ENCODE results near the gene ORC6.

The ORC6 gene

DNA sequence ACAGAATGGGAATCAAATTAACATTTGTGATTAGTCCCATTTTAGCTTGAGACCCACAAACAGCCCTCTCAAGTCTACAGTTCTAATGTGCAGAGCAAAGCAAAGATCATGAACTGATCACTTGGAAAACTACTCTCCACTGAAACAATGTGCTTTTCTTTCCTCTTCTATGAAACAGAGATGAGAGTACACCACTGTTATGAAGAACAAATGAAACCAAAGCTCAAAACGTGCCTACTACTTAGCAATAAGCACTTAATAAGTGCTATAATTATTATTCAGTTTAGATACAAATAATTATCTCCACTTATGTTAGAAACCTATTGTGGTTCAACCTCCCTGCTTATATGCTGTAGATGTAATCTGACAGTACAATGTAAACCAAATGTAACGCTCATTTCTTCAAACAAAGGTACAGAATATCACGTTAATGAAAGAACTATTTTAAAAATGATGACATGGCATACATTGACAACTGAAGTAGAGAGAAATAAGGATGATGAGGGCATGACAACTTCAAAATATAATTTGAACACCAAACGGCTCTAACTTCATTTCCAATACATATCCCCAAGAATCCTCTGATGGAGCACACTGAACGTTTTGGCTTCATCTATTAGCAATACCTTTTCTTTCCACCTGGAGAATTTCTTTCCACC, 2.5 kb upstream of the ORC6 start:
- Histone ChIP-seq H3K4me3 (ENCODE audit: low read length) (no peak overlapping the region), H3K9me3 (ENCODE audit: control insufficient read depth, insufficient read depth, low read length) (no peaks in the 10 kb centered on the region), H3K27ac (ENCODE audit: low read length) (no peak overlapping the region), H3K4me1 (ENCODE audit: control insufficient read depth, insufficient read depth, low read length) (peaks cover 1% of the 10 kb centered on the region), H3K27me3 (ENCODE audit: control insufficient read depth, insufficient read depth, low read length) (no peaks in the 10 kb centered on the region), H3K36me3 (ENCODE audit: control insufficient read depth, insufficient read depth, low read length) (0 out of 2 replicates have a peak, but pooled peaks cover 2% of the 10 kb centered on the region)
- DNase-seq (ENCODE audit: low read depth, low spot score): no peak
- no CpG with 5 or more reads among the region's 5 CpGs for WGBS (ENCODE audit: insufficient coverage, insufficient read length)

DNA sequence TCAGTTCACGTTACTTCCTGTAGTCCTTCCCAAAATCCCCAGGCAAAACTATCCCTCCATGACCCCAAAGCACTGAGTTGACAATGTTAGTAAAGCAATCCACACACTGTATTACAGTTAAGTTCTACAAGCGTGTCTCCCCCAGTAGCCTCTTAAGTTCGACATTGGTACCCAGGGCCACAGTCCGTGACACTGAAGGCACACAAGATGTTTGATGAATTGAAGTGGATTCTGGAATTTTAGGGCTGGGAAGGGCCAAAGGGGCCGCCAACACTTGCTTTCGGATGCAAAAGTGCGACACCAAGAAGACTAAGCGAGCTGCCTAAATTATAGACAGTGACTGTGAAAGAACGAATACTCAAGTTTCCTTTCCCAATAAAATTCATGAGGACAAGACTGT, 2.0 kb upstream of the ORC6 start:
- Histone ChIP-seq H3K9me3 (ENCODE audit: control insufficient read depth, insufficient read depth, low read length) (no peaks in the 10 kb centered on the region), H3K36me3 (ENCODE audit: control insufficient read depth, insufficient read depth, low read length) (0 out of 2 replicates have a peak, but pooled peaks cover 2% of the 10 kb centered on the region), H3K4me1 (ENCODE audit: control insufficient read depth, insufficient read depth, low read length) (peaks cover 1% of the 10 kb centered on the region), H3K4me3 (ENCODE audit: low read length) (no peak overlapping the region), H3K27ac (ENCODE audit: low read length) (no peak overlapping the region), H3K27me3 (ENCODE audit: control insufficient read depth, insufficient read depth, low read length) (no peaks in the 10 kb centered on the region)
- WGBS (ENCODE audit: insufficient coverage, insufficient read length): no CpG with 5 or more reads among the region's 9 CpGs
- no peak for DNase-seq (ENCODE audit: low read depth, low spot score)

DNA sequence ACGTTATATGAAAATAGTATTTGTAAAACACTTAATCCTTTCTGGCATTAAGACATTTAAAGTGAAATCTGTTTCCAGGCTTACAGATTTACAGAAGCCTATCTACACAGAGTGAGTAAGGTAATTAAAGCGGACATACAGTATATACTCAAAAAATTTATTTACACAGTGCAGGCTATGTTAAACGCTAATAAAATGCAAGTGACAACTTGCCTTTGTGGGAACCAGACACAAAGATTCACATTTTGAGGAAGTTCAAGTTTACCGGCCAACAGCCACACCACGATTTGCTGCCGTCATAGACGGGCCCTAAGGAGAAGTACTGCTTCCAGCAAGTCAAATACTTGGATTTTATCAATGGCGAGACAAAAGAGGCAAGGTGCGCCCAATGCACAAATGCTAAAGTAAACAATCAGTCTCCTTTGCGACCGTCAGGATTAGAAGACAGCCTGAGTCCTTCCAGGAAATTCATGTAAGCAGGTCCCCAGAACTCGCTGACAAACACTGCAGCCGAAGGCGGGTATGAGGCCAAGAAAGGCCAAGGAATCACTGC, 1.3 kb upstream of the ORC6 start:
- DNase-seq (ENCODE audit: low read depth, low spot score): no peak
- Histone ChIP-seq H3K4me1 (ENCODE audit: control insufficient read depth, insufficient read depth, low read length) (peaks cover 1% of the 10 kb centered on the region), H3K27ac (ENCODE audit: low read length) (no peak overlapping the region), H3K27me3 (ENCODE audit: control insufficient read depth, insufficient read depth, low read length) (no peaks in the 10 kb centered on the region), H3K4me3 (ENCODE audit: low read length) (peak overlapping the region; percentile 80; the same call in 1 of the 2 replicates), H3K9me3 (ENCODE audit: control insufficient read depth, insufficient read depth, low read length) (no peaks in the 10 kb centered on the region), H3K36me3 (ENCODE audit: control insufficient read depth, insufficient read depth, low read length) (0 out of 2 replicates have a peak, but pooled peaks cover 2% of the 10 kb centered on the region)
- no CpG with 5 or more reads among the region's 14 CpGs for WGBS (ENCODE audit: insufficient coverage, insufficient read length)

DNA sequence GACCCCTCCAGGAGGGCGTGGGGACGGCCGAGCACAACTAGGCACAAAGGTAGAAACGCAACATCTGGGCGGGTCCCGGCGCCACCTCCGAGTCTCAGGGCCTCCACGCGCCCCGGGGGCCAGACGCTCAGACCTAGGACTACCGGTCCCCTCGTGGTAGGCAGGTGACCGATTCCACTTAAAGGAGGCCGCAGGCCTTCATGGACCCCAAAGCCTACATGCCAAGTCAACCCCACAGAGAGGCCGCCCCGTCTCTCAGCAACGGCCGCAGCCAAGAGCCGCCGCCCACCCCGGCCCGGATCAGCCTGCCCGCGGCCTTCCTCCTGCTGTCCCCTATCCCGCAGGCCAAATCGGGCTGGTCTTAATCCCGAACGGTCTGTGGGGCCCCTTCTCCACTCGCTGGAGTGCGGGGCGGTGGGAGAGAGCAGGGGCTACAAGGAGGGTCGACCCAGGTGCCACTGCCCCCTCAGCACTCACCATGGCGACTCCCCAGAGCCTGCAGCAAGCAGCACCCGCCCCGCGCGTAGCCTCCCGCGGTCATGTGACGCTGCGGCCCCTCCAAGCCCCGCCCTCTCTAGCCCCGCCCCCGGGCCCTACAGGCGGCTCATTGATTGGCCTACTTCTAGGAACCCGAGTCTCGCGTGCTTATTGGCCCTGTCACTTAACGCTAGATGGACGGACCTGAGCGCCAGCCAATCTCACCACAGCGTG, 650 bp upstream of the ORC6 start, which contains the start of gene VPS35:
Gene VPS35, minus strand, starts transcription at position 525 of the 711 bp plus-strand sequence. Its CDS starts 45 bp downstream, at position 480.
- peak; percentile 92 for DNase-seq (ENCODE audit: low read depth, low spot score)
- H3K27me3 ChIP-seq (ENCODE audit: control insufficient read depth, insufficient read depth, low read length): no peaks in the 10 kb centered on the region
- H3K4me3 ChIP-seq (ENCODE audit: low read length): peak within 1 kb of the TSS; percentile 80
- WGBS (ENCODE audit: insufficient coverage, insufficient read length): no CpG with 5 or more reads among the region's 54 CpGs
- 0 out of 2 replicates have a peak, but pooled peaks cover 5% of the 10 kb centered on the region for H3K36me3 ChIP-seq (ENCODE audit: control insufficient read depth, insufficient read depth, low read length)
- no peak within 1 kb of the TSS for H3K27ac ChIP-seq (ENCODE audit: low read length)
- no peaks in the 10 kb centered on the region for H3K9me3 ChIP-seq (ENCODE audit: control insufficient read depth, insufficient read depth, low read length)
- H3K4me1 ChIP-seq (ENCODE audit: control insufficient read depth, insufficient read depth, low read length): peaks cover 1% of the 10 kb centered on the region

DNA sequence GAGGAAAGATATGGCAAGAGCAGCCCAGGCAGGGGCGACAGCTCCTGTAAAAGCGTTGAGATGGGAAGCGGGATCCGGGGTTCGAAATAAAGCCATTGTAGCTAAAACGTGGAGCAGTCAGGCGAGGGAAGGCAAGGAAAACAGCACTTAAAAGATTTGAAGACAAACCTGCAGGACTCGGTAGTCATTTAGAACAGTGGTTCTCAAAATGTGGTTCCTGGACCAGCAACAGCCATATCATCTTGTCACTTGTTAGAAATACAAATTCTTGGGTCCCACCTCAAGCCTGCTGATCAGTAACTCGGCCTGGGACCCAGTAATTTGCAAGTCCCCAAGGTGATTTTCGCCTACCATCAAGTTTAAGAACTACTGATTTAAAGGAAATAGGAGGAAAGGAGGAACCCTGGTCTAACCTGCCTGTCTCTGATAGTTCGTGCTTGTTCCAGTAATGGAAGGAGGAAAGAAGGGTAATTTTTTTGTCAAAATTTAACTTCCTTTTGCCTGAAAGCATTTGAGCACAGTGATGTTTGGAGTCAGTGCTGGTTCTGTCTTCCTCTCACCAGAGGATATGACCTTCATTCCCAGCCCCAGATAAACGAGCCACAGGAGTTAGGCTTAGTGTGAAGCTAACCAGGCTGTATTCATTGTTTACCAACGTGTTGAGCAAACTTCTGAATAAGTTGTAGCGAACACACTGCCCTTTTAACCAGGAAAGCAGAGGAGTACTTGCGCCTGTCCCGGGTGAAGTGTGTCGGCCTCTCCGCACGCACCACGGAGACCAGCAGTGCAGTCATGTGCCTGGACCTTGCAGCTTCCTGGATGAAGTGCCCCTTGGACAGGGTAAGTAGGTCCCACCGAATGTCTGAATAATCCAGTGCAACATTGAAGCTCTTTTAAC, 1.1 kb downstream of the ORC6 start:
- peak overlapping the region; percentile 70; the same call in 1 of the 2 replicates for H3K4me3 ChIP-seq (ENCODE audit: low read length)
- H3K27ac ChIP-seq (ENCODE audit: low read length): no peak overlapping the region
- H3K4me1 ChIP-seq (ENCODE audit: control insufficient read depth, insufficient read depth, low read length): peaks cover 1% of the 10 kb centered on the region
- peaks cover 7% of the 10 kb centered on the region; the same call in 1 of the 2 replicates for H3K36me3 ChIP-seq (ENCODE audit: control insufficient read depth, insufficient read depth, low read length)
- H3K9me3 ChIP-seq (ENCODE audit: control insufficient read depth, insufficient read depth, low read length): no peaks in the 10 kb centered on the region
- no peak for DNase-seq (ENCODE audit: low read depth, low spot score)
- no CpG with 5 or more reads among the region's 21 CpGs for WGBS (ENCODE audit: insufficient coverage, insufficient read length)
- no peaks in the 10 kb centered on the region for H3K27me3 ChIP-seq (ENCODE audit: control insufficient read depth, insufficient read depth, low read length)

DNA sequence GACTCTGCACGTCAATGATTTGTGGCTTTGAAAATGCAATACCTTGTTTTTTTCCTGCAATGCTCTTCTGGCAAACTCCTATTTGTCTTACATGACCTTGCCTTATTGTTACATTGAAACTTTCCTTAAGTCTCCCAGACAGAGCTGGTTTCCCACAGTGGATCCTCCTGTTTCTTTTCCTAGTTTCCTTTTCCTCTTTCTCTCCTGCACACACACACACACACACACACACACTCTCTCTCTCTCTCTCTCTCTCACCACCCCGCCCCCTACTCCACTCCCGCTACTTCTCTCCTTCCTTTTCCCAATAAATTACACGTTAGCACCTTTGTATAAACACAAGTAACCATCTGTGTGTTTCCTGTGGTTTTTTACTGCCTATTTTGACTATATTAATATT, 2.3 kb downstream of the ORC6 start:
- DNase-seq (ENCODE audit: low read depth, low spot score): no peak
- Histone ChIP-seq H3K4me3 (ENCODE audit: low read length) (no peak overlapping the region), H3K27me3 (ENCODE audit: control insufficient read depth, insufficient read depth, low read length) (no peaks in the 10 kb centered on the region), H3K36me3 (ENCODE audit: control insufficient read depth, insufficient read depth, low read length) (peaks cover 15% of the 10 kb centered on the region; the same call in 1 of the 2 replicates), H3K27ac (ENCODE audit: low read length) (no peak overlapping the region), H3K9me3 (ENCODE audit: control insufficient read depth, insufficient read depth, low read length) (no peaks in the 10 kb centered on the region), H3K4me1 (ENCODE audit: control insufficient read depth, insufficient read depth, low read length) (peaks cover 1% of the 10 kb centered on the region)
- 100% methylated on average over 3 of the region's 4 CpGs for WGBS (ENCODE audit: insufficient coverage, insufficient read length)

DNA sequence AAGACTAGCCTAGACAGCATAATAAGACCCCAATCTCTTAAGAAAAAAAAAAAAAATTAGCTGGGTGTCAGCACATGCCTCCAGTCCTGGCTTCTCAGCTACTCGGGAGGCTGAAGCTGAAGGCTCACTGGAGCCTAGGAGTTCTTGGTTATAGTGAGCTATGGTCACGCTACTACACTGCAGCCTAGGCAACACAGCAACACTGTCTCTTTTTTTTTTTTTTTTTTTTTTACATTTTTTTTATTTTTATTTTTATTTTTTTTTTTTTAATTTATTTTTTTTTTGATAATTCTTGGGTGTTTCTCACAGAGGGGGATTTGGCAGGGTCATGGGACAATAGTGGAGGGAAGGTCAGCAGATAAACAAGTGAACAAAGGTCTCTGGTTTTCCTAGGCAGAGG, 4.1 kb downstream of the ORC6 start:
- Histone ChIP-seq H3K27ac (ENCODE audit: low read length) (no peak overlapping the region), H3K4me3 (ENCODE audit: low read length) (no peak overlapping the region), H3K27me3 (ENCODE audit: control insufficient read depth, insufficient read depth, low read length) (no peaks in the 10 kb centered on the region), H3K36me3 (ENCODE audit: control insufficient read depth, insufficient read depth, low read length) (peaks cover 19% of the 10 kb centered on the region; the same call in 1 of the 2 replicates), H3K4me1 (ENCODE audit: control insufficient read depth, insufficient read depth, low read length) (no peaks in the 10 kb centered on the region; the same call in 1 of the 2 replicates), H3K9me3 (ENCODE audit: control insufficient read depth, insufficient read depth, low read length) (no peaks in the 10 kb centered on the region)
- DNase-seq (ENCODE audit: low read depth, low spot score): no peak
- WGBS (ENCODE audit: insufficient coverage, insufficient read length): no CpG with 5 or more reads among the region's 2 CpGs

DNA sequence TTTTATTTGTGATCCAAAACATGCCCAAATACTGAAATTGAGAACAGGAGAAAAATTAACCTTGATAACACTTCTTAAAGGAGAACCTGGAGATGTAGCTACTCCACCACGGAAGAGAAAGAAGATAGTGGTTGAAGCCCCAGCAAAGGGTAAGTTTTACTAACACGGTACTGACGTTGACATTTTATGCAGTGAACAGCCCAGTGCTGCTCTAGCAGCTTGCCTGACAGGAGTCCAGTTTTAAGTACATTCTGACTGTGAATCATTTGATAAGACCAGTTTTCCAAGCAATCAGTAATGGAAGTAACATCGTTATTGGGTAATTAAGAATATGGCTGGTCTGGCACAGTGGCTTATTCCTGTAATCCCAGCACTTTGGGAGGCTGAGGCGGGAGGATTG, 6.5 kb downstream of the ORC6 start:
- Histone ChIP-seq H3K4me3 (ENCODE audit: low read length) (no peak overlapping the region), H3K27me3 (ENCODE audit: control insufficient read depth, insufficient read depth, low read length) (no peaks in the 10 kb centered on the region), H3K4me1 (ENCODE audit: control insufficient read depth, insufficient read depth, low read length) (no peaks in the 10 kb centered on the region; the same call in 1 of the 2 replicates), H3K36me3 (ENCODE audit: control insufficient read depth, insufficient read depth, low read length) (peaks cover 19% of the 10 kb centered on the region; the same call in 1 of the 2 replicates), H3K9me3 (ENCODE audit: control insufficient read depth, insufficient read depth, low read length) (no peaks in the 10 kb centered on the region), H3K27ac (ENCODE audit: low read length) (no peak overlapping the region)
- no peak for DNase-seq (ENCODE audit: low read depth, low spot score)
- WGBS (ENCODE audit: insufficient coverage, insufficient read length): no CpG with 5 or more reads among the region's 5 CpGs

DNA sequence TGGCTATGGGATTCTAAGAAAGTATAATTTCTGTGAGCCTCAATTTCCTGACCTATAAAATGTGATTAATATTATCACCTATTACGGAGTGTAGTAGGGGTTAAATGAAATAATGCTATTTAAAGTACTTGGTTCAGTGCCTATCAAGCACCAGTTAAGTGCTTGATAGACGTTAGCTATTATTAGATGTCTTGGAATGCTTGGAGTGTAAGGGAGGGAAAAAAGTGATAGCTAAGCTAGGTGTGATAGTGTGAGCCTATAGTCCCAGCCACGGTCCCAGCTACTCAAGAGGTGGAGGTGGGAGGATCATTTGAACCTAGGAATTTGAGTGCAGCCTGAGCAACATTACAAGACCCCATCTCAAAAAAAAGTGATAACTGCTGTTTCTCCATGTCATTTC, 7.5 kb downstream of the ORC6 start:
- WGBS (ENCODE audit: insufficient coverage, insufficient read length): no CpG with 5 or more reads among the region's 3 CpGs
- H3K27me3 ChIP-seq (ENCODE audit: control insufficient read depth, insufficient read depth, low read length): no peaks in the 10 kb centered on the region
- no peaks in the 10 kb centered on the region for H3K4me1 ChIP-seq (ENCODE audit: control insufficient read depth, insufficient read depth, low read length)
- no peak overlapping the region for H3K27ac ChIP-seq (ENCODE audit: low read length)
- peaks cover 17% of the 10 kb centered on the region; the same call in 1 of the 2 replicates for H3K36me3 ChIP-seq (ENCODE audit: control insufficient read depth, insufficient read depth, low read length)
- no peak overlapping the region for H3K4me3 ChIP-seq (ENCODE audit: low read length)
- no peak for DNase-seq (ENCODE audit: low read depth, low spot score)
- H3K9me3 ChIP-seq (ENCODE audit: control insufficient read depth, insufficient read depth, low read length): no peaks in the 10 kb centered on the region

DNA sequence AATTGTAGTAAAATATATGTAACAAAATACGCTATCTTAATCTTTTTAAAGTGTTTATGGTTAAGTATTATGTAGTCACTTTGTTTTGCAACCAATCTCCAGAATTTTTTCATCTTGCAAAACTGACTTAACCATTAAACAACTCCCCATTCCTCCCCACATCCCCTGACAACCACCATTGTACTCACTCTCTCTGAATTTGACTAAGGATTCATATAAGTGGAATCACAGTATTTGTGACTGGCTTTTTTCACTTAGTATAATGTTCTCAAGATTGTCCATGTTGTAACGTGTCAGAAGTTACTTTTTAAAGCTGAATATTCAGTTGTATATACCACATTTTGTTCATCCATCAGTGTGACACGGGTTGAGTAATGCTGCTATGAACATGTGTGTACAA, 10.6 kb downstream of the ORC6 start:
- no peaks in the 10 kb centered on the region for H3K4me1 ChIP-seq (ENCODE audit: control insufficient read depth, insufficient read depth, low read length)
- DNase-seq (ENCODE audit: low read depth, low spot score): no peak
- H3K36me3 ChIP-seq (ENCODE audit: control insufficient read depth, insufficient read depth, low read length): peaks cover 11% of the 10 kb centered on the region; the same call in 1 of the 2 replicates
- no peak overlapping the region for H3K27ac ChIP-seq (ENCODE audit: low read length)
- no peaks in the 10 kb centered on the region for H3K27me3 ChIP-seq (ENCODE audit: control insufficient read depth, insufficient read depth, low read length)
- no peak overlapping the region for H3K4me3 ChIP-seq (ENCODE audit: low read length)
- H3K9me3 ChIP-seq (ENCODE audit: control insufficient read depth, insufficient read depth, low read length): no peaks in the 10 kb centered on the region
- WGBS (ENCODE audit: insufficient coverage, insufficient read length): no CpG with 5 or more reads among the region's 3 CpGs
